ENCODE data around the gene CASP2.

Gene CASP2

GRCh38 chr7:143325240-143325639, 37.1 kb downstream of the CASP2 start:
- no peak for TF ChIP-seq CTCF (IDR thresholded peaks at IDR 0.05)

- TF ChIP-seq CTCF (IDR thresholded peaks at IDR 0.05), result no peak
These were observed 39.8 kb downstream of the CASP2 start for GRCh38 chr7:143327903-143328302.

- TF ChIP-seq CTCF (IDR thresholded peaks at IDR 0.05), result no peak
These were observed 41.5 kb downstream of the CASP2 start for GRCh38 chr7:143329471-143330170.

- TF ChIP-seq CTCF (IDR thresholded peaks at IDR 0.05), result no peak
These were observed 43.1 kb downstream of the CASP2 start for GRCh38 chr7:143331179-143331801.

- TF ChIP-seq CTCF (IDR thresholded peaks at IDR 0.05), result no peak
These were observed 46.1 kb downstream of the CASP2 start for GRCh38 chr7:143334244-143334643.

- TF ChIP-seq CTCF (IDR thresholded peaks at IDR 0.05), result no peak
These were observed 49.1 kb downstream of the CASP2 start for GRCh38 chr7:143337216-143337615.

GRCh38 chr7:143341842-143342241, 53.7 kb downstream of the CASP2 start:
- no peak for TF ChIP-seq CTCF (IDR thresholded peaks at IDR 0.05)
